Heart right ventricle (tissue), 16 donors: ENCODE results near the gene TFPT. TPM values are rescaled to one million over a fixed set of nuclear protein-coding genes. Genes with fewer than 3 reads are reported as not detected.
A peak's percentile ranks its signal among the peaks of the same experiment; 100 is the strongest.

ENCODE experiments used
- ATAC-seq, 8 donors: fragments of 200-7000 bp; cut with Tn5 transposase; one replicate each; pipeline ENCODE4 v1.9.1; 2020; ENCODE audit warnings: mild to moderate bottlenecking in 8 of 8, moderate library complexity in 8 of 8, moderate number of reproducible peaks in 1 of 8
- DNase-seq, 2 donors: peaks; one replicate each; pipeline ENCODE4 v3.0.0-alpha.2; 2020
- H3K27ac ChIP-seq, 10 donors: fragments of 200-600 bp; sonication (generic) in 2 of 10; one replicate each; pipeline versions ENCODE4 v1.5.0 to v1.8.0; 2020 to 2022; ENCODE audit warnings: mild to moderate bottlenecking in 3 of 10
- H3K27me3 ChIP-seq, 7 donors: fragments of 200-600 bp; one replicate each; pipeline ENCODE4 v1.8.0; 2021 to 2022; ENCODE audit warnings: mild to moderate bottlenecking in 2 of 7
- H3K36me3 ChIP-seq, 9 donors: fragments of 200-600 bp; sonication (generic) in 1 of 9; one replicate each; pipeline versions ENCODE4 v1.5.0 to v1.8.0; 2020 to 2022; ENCODE audit warnings: mild to moderate bottlenecking in 2 of 9
- H3K4me1 ChIP-seq, 9 donors: fragments of 200-600 bp; sonication (generic) in 1 of 9; one replicate each; pipeline versions ENCODE4 v1.5.0 to v1.8.0; 2020 to 2022; ENCODE audit warnings: mild to moderate bottlenecking in 4 of 9
- H3K4me3 ChIP-seq, 10 donors: fragments of 200-600 bp; sonication (generic) in 2 of 10; one replicate each; pipeline versions ENCODE4 v1.5.0 to v1.8.0; 2020 to 2022; ENCODE audit warnings: mild to moderate bottlenecking in 7 of 10, moderate library complexity in 2 of 10
- H3K9me3 ChIP-seq, 11 donors: fragments of 200-600 bp in 10 of 11; sonication (generic) in 2 of 11; one replicate each; pipeline versions ENCODE4 v1.5.0 to v1.8.0; 2013 to 2022; ENCODE audit warnings: mild to moderate bottlenecking in 2 of 11, control low read depth in 1 of 11, moderate library complexity in 1 of 11
- CTCF ChIP-seq, 9 donors: fragments of 200-600 bp; sonication (generic) in 2 of 9; IDR thresholded peaks; one replicate each; pipeline versions ENCODE4 v1.5.0 to v1.8.0; 2021 to 2022; ENCODE audit warnings: antibody characterized with exemption in 9 of 9, mild to moderate bottlenecking in 5 of 9, moderate library complexity in 1 of 9
- WGBS, 2 donors: extraction: QIAGEN DNeasy Blood & Tissue Kit; methylation state at CpG; one replicate each; pipeline ENCODE4 v1.1.7; 2013; ENCODE audit warnings: inconsistent platforms in 1 of 2; 5-methylcytosine and 5-hydroxymethylcytosine counted together
- intact Hi-C, 10 donors: fragments of 100-400 bp; cut with DNase I; formaldehyde crosslinking; loops; one replicate each; pipeline versions ENCODE4 v1.11.1 to v1.14.2; 2022
- polyA plus RNA-seq, 2 donors: library from polyadenylated mRNA; stranded (reverse); fragments of 200-250 nt; gene quantifications; one replicate each; pipeline ENCODE4 v1.2.3, GENCODE V29; 2013
- total RNA-seq, 10 donors: library from RNA; stranded (reverse); fragmentation: NEBNext Ultra II Directional in 3 of 10; extraction: Animal tissue kit (Norgen Biotek cat#: 25700) in 3 of 10; gene quantifications; one replicate each; pipeline versions ENCODE4 v1.2.1 to v1.2.4, GENCODE V29; 2021 to 2023
- donor health status: Arrhythmogenic right ventricular cardiomyopathy.
- donor health status: ischemic (EF 13 %, LVEDD 7.1; RV severe dilation, severe dysfunction).
- donor health status: healthy with polysubstance abuse.
- donor health status: DM: no; HTN: yes; CAD: no.
- donor health status: DM: no; HTN: no; CAD: no.
- donor health status: ischemic (EF 25% LVEDD 6.9; RV normal size, moderate dysfunction).
- donor health status: ischemic (EF 25% LVEDD 5.7; RV mildly dilated, moderate dysfunction).
- donor health status: healthy.
- donor health status: DM: yes; HTN: yes; CAD: no.
- donor health status: Ischemic cardiomyopathy.
- donor health status: ischemic (EF 35%, LVEDD 5.7; RV mildly dilated, moderate dysfunction).
- donor health status: nonischemic (EF 11% LVEDD 7.7; RV severe dilation, severe dysfunction).
- donor health status: DM: yes; HTN: yes; CAD: no.
- donor health status: PGD.
- donor health status: ischemic (EF 29% LVEDD 5.4; RV normal size, mild dysfunction).
- donor health status: nonischemic (EF 23%, LVEDD 6.1; RV moderate dilation, normal function).

TFPT gene
- total and polyA plus RNA-seq, 12 donors, result 11.0 to 33.8 (median 13.2) TPM

DNA sequence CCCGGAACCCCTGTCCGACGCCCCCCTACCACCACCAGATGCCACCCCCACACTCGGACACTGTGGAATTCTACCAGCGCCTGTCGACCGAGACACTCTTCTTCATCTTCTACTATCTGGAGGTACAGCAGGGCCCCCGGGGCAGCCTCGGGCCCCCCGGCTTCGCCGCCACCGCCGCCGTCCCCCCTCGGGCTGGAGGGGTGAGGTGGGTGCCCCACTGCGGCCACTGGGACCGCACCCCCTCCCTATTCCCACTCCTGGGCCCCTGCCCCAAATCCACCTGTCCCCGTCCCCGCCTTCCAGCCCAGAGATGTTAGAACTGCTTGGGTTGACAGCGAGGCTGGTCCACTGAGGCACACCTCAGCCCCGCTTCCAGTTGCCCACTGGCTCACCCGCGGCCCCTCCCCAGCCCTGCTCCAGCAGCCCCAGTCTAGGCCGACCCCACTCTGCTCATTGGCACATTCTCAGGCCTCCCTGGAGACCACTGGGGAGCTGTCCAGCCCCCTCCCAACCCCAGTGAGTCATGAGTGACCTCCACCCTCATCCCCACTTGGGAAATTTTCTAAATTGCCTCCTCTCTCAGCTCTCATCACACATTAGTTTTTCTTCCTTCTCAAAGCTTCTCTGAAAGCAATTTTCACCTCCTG lies 37.5 kb upstream of the TFPT start:
- DNase-seq (no peak), ATAC-seq (peak in 3 of 8 donors; percentile 5 to 54 (median 8))
- no peak overlapping the region for H3K4me3 ChIP-seq
- no peaks in the 10 kb centered on the region for H3K27me3 ChIP-seq
- intact Hi-C loops, result no loop called here
- no peak for TF ChIP-seq CTCF (IDR thresholded peaks at IDR 0.05)
- H3K4me1 ChIP-seq, result peaks cover 0 to 24% (median 6%) of the 10 kb centered on the region in 9 donors
- 88 to 92% methylated on average over 25 of the region's 25 CpGs for WGBS, 2 donors
- H3K36me3 ChIP-seq, result peaks cover 0 to 100% (median 97%) of the 10 kb centered on the region in 9 donors
- H3K27ac ChIP-seq, result peak overlapping the region in 3 of 10 donors; percentile 21 to 71 (median 47)
- H3K9me3 ChIP-seq, result no peaks in the 10 kb centered on the region

DNA sequence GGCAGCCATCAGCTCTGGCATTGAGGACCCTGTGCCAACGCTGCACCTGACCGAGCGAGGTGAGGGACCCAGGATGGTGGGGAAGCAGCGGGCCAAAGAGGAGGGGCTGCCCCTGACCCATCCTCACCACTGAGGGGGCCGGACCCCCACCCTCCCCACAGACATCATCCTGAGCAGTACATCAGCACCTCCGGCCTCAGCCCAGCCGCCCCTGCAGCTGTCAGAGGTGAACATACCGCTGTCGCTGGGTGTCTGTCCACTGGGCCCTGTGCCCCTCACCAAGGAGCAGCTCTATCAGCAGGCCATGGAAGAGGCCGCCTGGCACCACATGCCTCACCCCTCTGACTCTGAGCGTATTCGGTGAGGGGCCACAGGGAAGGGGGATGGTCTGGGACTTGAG lies 36.8 kb upstream of the TFPT start:
- TF ChIP-seq CTCF (IDR thresholded peaks at IDR 0.05), result no peak
- 88 to 93% methylated on average over 12 of the region's 12 CpGs for WGBS, 2 donors
- no peak for DNase-seq
- Histone ChIP-seq H3K4me1 (peaks cover 0 to 25% (median 11%) of the 10 kb centered on the region in 9 donors), H3K9me3 (no peaks in the 10 kb centered on the region), H3K4me3 (no peak overlapping the region), H3K27me3 (no peaks in the 10 kb centered on the region), H3K27ac (no peak overlapping the region), H3K36me3 (peaks cover 0 to 100% (median 93%) of the 10 kb centered on the region in 9 donors)
- ATAC-seq, result peak in 1 of 8 donors; percentile 2
- intact Hi-C loops, result no loop called here

DNA sequence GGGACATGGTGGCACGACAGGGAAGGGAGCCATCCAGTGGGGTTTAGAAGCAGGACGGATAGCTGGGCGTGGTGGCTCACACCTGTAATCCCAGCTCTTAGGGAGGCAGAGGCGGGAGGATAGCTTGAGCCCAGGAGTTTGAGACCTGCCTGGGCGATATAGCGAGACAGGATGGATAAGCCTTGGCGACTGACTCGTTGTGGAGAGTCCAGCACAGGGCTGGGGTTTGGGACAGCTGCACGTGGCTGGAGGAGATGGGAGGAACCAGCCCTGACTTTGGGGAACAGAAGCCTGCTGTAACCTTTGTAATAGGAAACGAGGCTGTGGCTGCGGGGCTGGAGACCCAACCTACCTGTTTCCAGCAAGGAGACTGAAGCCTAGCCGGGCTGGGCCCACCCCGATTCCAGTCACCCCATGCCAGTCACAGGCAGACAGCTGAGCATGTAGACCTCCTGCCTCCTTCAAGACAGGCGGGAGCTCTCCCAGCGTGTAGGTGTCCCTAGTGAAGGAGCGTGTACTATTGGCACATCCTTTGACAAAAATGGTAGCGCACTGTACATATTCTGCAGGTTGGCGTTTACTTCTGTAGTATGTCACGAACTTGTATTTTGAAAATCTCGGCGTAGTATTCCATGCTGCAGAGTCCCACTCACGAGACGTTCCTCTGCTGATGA lies 36.0 kb upstream of the TFPT start:
- DNase-seq (no peak), ATAC-seq (no peak)
- no peak overlapping the region for H3K4me3 ChIP-seq
- WGBS, 2 donors, result 87 to 88% methylated on average over 23 of the region's 23 CpGs
- H3K9me3 ChIP-seq, result no peaks in the 10 kb centered on the region
- H3K27ac ChIP-seq, result no peak overlapping the region
- H3K36me3 ChIP-seq, result peaks cover 0 to 100% (median 93%) of the 10 kb centered on the region in 9 donors
- TF ChIP-seq CTCF (IDR thresholded peaks at IDR 0.05), result no peak
- intact Hi-C loops, result no loop called here
- peaks cover 0 to 28% (median 15%) of the 10 kb centered on the region in 9 donors for H3K4me1 ChIP-seq
- no peaks in the 10 kb centered on the region for H3K27me3 ChIP-seq

DNA sequence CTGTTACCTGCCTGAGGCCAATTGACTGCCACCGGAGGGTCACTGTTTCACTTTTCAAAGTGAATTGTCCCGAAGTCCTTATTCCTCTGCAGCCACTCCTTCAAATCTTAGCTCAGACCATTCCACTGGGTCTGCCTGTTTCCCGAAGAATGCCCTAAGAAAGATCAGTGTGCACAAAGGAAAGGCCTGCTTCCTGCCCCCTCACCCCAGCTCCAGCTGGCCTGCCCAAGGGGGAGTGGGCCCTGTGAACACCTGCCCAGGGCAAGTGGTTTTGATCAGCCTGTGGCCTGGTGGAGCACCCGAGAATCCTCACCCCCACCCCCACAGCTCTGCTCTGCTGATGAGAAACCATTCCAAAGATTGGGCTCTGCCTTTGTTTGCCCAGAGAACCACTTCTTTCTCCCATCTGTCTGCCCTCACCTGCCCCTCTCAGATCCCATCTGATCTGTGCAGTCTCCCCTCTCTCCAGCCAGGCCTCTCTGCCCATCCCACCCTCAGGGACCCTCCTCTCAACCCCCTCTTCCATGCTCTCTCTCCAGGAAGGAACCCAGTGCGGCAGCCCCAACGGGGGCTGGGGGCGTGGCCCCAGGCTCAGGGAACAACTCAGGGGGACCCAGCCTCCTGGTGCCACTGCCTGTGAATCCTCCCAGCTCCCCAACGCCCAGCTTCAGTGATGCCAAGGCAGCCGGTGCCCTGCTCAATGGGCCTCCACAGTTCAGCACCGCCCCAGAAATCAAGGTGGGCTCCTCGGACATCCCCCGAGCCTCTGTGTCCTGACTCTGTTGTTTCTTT lies 33.8 kb upstream of the TFPT start:
- Histone ChIP-seq H3K27ac (no peak overlapping the region), H3K4me3 (no peak overlapping the region), H3K27me3 (no peaks in the 10 kb centered on the region), H3K4me1 (peaks cover 0 to 25% (median 16%) of the 10 kb centered on the region in 9 donors), H3K9me3 (no peaks in the 10 kb centered on the region), H3K36me3 (peaks cover 4 to 100% (median 93%) of the 10 kb centered on the region in 9 donors)
- no peak for ATAC-seq
- WGBS, 2 donors, result 81 to 83% methylated on average over 12 of the region's 12 CpGs
- no peak for TF ChIP-seq CTCF (IDR thresholded peaks at IDR 0.05)
- intact Hi-C loops, result no loop called here
- DNase-seq, result no peak
